HEK293 (cell line): ENCODE results near the gene H3-3A.

Source experiments
- CTCF ChIA-PET: fragments of 350-600 bp; formaldehyde crosslinking; extraction: SDS; loops from one replicate; lab custom pipeline; 2021; ENCODE audit warnings: antibody characterized with exemption; lab: Yijun Ruan, JAX
- POLR2A ChIA-PET: fragments of 300-600 bp; formaldehyde crosslinking; extraction: SDS; loops from one replicate; lab custom pipeline; 2020; ENCODE audit warnings: antibody characterized with exemption, inconsistent platforms; lab: Yijun Ruan, JAX
- H3K27ac ChIP-seq: fragments of 200-500 bp; sonication (Bioruptor generic); 2 replicates; pipeline ENCODE4 v1.5.1; 2014; ENCODE audit warnings: low read depth, low read length, control low read depth, inconsistent platforms; ENCODE audit errors: extremely low read depth
- H3K36me3 ChIP-seq, 2 experiments: fragments of 200-500 bp in 1 of 2; sonication (Bioruptor generic) in 1 of 2; 1 replicate in 1 of 2; 2 replicates in 1 of 2; pipeline ENCODE4 v1.5.1; 2014 to 2017; ENCODE audit warnings: inconsistent platforms in 2 of 2, low read length in 2 of 2; ENCODE audit not compliant: control insufficient read depth in 2 of 2, insufficient read depth in 1 of 2
- H3K4me1 ChIP-seq: fragments of 200-500 bp; sonication (Bioruptor generic); 2 replicates; pipeline ENCODE4 v1.5.1; 2014; ENCODE audit warnings: mild to moderate bottlenecking, low read length, inconsistent platforms; ENCODE audit not compliant: control insufficient read depth, insufficient read depth
- H3K4me3 ChIP-seq: 2 replicates; pipeline ENCODE4 v1.5.1; 2011; ENCODE audit warnings: low read depth, mild to moderate bottlenecking, control low read depth, low read length, moderate library complexity
- H3K9me3 ChIP-seq: fragments of 200-500 bp; sonication (Bioruptor generic); 2 replicates; pipeline ENCODE4 v1.5.1; 2014; ENCODE audit warnings: low read depth, low read length, inconsistent platforms; ENCODE audit not compliant: control insufficient read depth, insufficient read depth
- BCL11A ChIP-seq: fragments of 450-650 bp; formaldehyde crosslinking; IDR thresholded peaks from 2 replicates; pipeline ENCODE4 v1.5.1; 2016; ENCODE audit warnings: low read depth, missing biosample characterization, missing genetic modification characterization
- EGR2 ChIP-seq: fragments of 450-650 bp; formaldehyde crosslinking; IDR thresholded peaks from 2 replicates; pipeline ENCODE4 v1.5.1; 2016; ENCODE audit warnings: low read depth, missing biosample characterization, missing genetic modification characterization
- GLIS1 ChIP-seq: fragments of 450-650 bp; formaldehyde crosslinking; IDR thresholded peaks from 2 replicates; pipeline ENCODE4 v1.5.1; 2016; ENCODE audit warnings: missing biosample characterization, missing genetic modification characterization
- GLIS2 ChIP-seq: fragments of 450-650 bp; formaldehyde crosslinking; IDR thresholded peaks from 2 replicates; pipeline ENCODE4 v1.5.1; 2016; ENCODE audit warnings: missing biosample characterization, missing genetic modification characterization
- HOXA7 ChIP-seq: sonication (generic); formaldehyde crosslinking; IDR thresholded peaks from 2 replicates; pipeline ENCODE4 v1.8.1; 2022; ENCODE audit warnings: missing genetic modification reagents, borderline replicate concordance
- IKZF3 ChIP-seq: fragments of 450-650 bp; IDR thresholded peaks from 2 replicates; pipeline ENCODE4 v1.5.0; 2018; ENCODE audit warnings: missing biosample characterization, mild to moderate bottlenecking, missing genetic modification characterization, moderate library complexity
- KLF9 ChIP-seq: fragments of 450-650 bp; formaldehyde crosslinking; IDR thresholded peaks from 2 replicates; pipeline ENCODE4 v1.5.1; 2016; ENCODE audit warnings: missing biosample characterization, missing genetic modification characterization, low read depth
- PBX3 ChIP-seq: sonication (generic); formaldehyde crosslinking; IDR thresholded peaks from 2 replicates; pipeline ENCODE4 v1.8.1; 2022; ENCODE audit warnings: mild to moderate bottlenecking, moderate library complexity, missing genetic modification reagents
- ZFHX2 ChIP-seq: fragments of 450-650 bp; formaldehyde crosslinking; conservative IDR thresholded peaks from 2 replicates; pipeline ENCODE4 v1.5.1; 2016; ENCODE audit warnings: missing biosample characterization, missing genetic modification characterization
- ZNF239 ChIP-seq: fragments of 450-650 bp; formaldehyde crosslinking; IDR thresholded peaks from 2 replicates; pipeline ENCODE4 v1.5.1; 2016; ENCODE audit warnings: missing biosample characterization, missing genetic modification characterization
- ZNF292 ChIP-seq: fragments of 450-650 bp; formaldehyde crosslinking; IDR thresholded peaks from 2 replicates; pipeline ENCODE4 v1.5.1; 2016; ENCODE audit warnings: low read depth, missing biosample characterization, missing genetic modification characterization, borderline replicate concordance
- ZNF335 ChIP-seq: fragments of 450-650 bp; formaldehyde crosslinking; conservative IDR thresholded peaks from 2 replicates; pipeline ENCODE4 v1.5.1; 2016; ENCODE audit warnings: missing biosample characterization, missing genetic modification characterization
- ZNF37A ChIP-seq: fragments of 450-650 bp; IDR thresholded peaks from 2 replicates; pipeline ENCODE4 v1.5.1; 2018; ENCODE audit warnings: missing biosample characterization, missing genetic modification characterization
- ZNF449 ChIP-seq: fragments of 450-650 bp; formaldehyde crosslinking; IDR thresholded peaks from 2 replicates; pipeline ENCODE4 v1.5.1; 2017; ENCODE audit warnings: missing biosample characterization, mild to moderate bottlenecking, missing genetic modification characterization, moderate library complexity
- ZNF48 ChIP-seq: fragments of 450-650 bp; formaldehyde crosslinking; IDR thresholded peaks from 2 replicates; pipeline ENCODE4 v1.5.1; 2016; ENCODE audit warnings: missing biosample characterization, missing genetic modification characterization
- ZNF555 ChIP-seq: fragments of 450-650 bp; formaldehyde crosslinking; conservative IDR thresholded peaks from 2 replicates; pipeline ENCODE4 v1.5.1; 2017; ENCODE audit warnings: missing biosample characterization, mild to moderate bottlenecking, missing genetic modification characterization, inconsistent platforms
- ZNF585B ChIP-seq: fragments of 450-650 bp; formaldehyde crosslinking; IDR thresholded peaks from 2 replicates; pipeline ENCODE4 v1.5.1; 2016; ENCODE audit warnings: missing biosample characterization, missing genetic modification characterization
- ZNF677 ChIP-seq: fragments of 450-650 bp; IDR thresholded peaks from 2 replicates; pipeline ENCODE4 v1.5.0; 2018; ENCODE audit warnings: missing biosample characterization, mild to moderate bottlenecking, missing genetic modification characterization, moderate library complexity
- TF ChIP-seq, protein P1 (sequence below): fragments of 450-650 bp; formaldehyde crosslinking; IDR thresholded peaks from 2 replicates; pipeline ENCODE4 v1.5.1; 2017; ENCODE audit warnings: missing biosample characterization, missing genetic modification characterization

The H3-3A gene

DNA sequence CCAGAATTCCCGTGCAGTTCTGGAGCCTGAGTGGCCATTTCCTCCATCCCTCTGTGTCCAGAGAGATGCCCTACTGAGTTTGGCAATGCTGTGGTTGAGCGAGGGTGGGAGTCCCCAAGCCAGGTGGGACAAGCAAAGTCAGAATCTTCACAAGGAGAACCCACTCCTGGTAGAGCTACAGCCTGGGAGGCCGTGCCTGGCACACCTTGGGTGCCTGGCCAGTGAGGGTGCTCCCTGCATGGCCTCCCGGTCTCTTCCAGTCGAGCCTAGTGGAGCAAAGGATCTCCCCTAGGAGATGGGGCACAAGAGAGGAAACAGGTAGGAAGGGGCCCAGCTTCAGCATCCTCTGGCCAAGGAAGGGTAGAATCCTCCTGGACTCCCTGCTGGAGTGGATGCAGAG is 57.9 kb downstream of the H3-3A start:
- no peaks in the 10 kb centered on the region for H3K36me3 ChIP-seq
- no peak overlapping the region for H3K4me3 ChIP-seq
- no peak overlapping the region for H3K27ac ChIP-seq
- peaks cover 5% of the 10 kb centered on the region for H3K4me1 ChIP-seq
- POLR2A ChIA-PET: interaction anchor here (0.6 to 1.6 kb wide), 7 partner anchors 9 to 1614 kb away, joined by 3 to 14 read pairs (median 4); partner anchors contain the start of genes H3-3A, LIN9 and SDE2
- CTCF ChIA-PET: interaction anchor here (0.7 to 5.1 kb wide), 18 partner anchors 9 to 645 kb away, joined by 3 to 86 read pairs (median 4); partner anchors contain the start of gene H3-3A
- no peaks in the 10 kb centered on the region for H3K9me3 ChIP-seq
- TF ChIP-seq ZNF292 (tag by site-specific recombination) (no peak), BCL11A (no peak), IKZF3 (tag by site-specific recombination) (0 out of 2 replicates have a peak, but pooled peaks have one; percentile 32), ZNF48 (tag by site-specific recombination) (no peak)

DNA sequence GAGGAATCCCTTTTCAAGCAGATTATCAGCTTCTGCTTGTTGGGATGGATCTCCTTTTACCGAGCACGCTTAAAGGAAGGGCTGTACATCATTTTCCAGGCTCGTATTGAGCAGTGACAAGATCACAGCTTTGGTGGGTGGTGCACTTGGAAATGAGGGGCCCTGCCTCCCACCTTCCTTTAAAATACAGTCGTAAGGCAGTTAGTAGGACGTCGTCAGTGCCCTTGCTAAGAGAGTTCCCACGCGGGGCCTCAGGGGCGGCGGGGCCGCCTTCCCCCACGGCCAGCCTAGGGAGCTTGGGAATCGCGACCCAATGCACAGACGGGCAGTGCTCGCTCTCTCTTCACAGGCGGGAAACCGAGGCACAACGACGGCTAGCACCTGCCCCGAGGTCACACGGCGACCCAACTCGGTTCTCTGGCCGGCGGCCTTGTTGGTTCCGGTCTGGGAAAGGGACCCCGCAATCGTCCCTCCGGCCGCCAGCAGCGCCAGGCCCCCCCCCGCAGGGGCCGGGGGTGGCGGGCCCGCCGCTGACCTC is 58.6 kb downstream of the H3-3A start:
- CTCF ChIA-PET: interaction anchor here (0.5 to 5.1 kb wide), 26 partner anchors 10 to 646 kb away, joined by 3 to 86 read pairs (median 4); partner anchors contain the start of gene H3-3A
- Histone ChIP-seq H3K4me1 (peaks cover 5% of the 10 kb centered on the region), H3K9me3 (no peaks in the 10 kb centered on the region)

More for the DNA sequence above, 58.6 kb downstream of the H3-3A start:
- POLR2A ChIA-PET: interaction anchor here (0.6 to 1.6 kb wide), 7 partner anchors 10 to 1613 kb away, joined by 3 to 14 read pairs (median 4); partner anchors contain the start of genes H3-3A, LIN9 and SDE2
- TF ChIP-seq ZNF555 (no peak), ZNF37A (0 out of 2 replicates have a peak, but pooled peaks have one; percentile 13), ZNF449 (tag by site-specific recombination) (peak; percentile 25; the same call in 1 of the 2 replicates), EGR2 (tag by site-specific recombination) (peak; percentile 27; the same call in 1 of the 2 replicates), KLF9 (tag by site-specific recombination) (no peak), ZNF677 (0 out of 2 replicates have a peak, but pooled peaks have one; percentile 17), ZNF239 (tag by site-specific recombination) (0 out of 2 replicates have a peak, but pooled peaks have one; percentile 5), PBX3 (CRISPR knock-in tag) (no peak), ZFHX2 (tag by site-specific recombination) (peak; percentile 62), ZNF335 (tag by site-specific recombination) (peak; percentile 76), GLIS2 (tag by site-specific recombination) (peak; percentile 86), ZNF585B (tag by site-specific recombination) (0 out of 2 replicates have a peak, but pooled peaks have one; percentile 2), GLIS1 (tag by site-specific recombination) (0 out of 2 replicates have a peak, but pooled peaks have one; percentile 42), HOXA7 (CRISPR knock-in tag) (0 out of 2 replicates have a peak, but pooled peaks have one; percentile 27)
- TF ChIP-seq, protein P1, sequence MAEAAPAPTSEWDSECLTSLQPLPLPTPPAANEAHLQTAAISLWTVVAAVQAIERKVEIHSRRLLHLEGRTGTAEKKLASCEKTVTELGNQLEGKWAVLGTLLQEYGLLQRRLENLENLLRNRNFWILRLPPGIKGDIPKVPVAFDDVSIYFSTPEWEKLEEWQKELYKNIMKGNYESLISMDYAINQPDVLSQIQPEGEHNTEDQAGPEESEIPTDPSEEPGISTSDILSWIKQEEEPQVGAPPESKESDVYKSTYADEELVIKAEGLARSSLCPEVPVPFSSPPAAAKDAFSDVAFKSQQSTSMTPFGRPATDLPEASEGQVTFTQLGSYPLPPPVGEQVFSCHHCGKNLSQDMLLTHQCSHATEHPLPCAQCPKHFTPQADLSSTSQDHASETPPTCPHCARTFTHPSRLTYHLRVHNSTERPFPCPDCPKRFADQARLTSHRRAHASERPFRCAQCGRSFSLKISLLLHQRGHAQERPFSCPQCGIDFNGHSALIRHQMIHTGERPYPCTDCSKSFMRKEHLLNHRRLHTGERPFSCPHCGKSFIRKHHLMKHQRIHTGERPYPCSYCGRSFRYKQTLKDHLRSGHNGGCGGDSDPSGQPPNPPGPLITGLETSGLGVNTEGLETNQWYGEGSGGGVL (tag by site-specific recombination): peak; percentile 37
- peak overlapping the region; percentile 37 for H3K4me3 ChIP-seq
- no peaks in the 10 kb centered on the region for H3K36me3 ChIP-seq
- peak overlapping the region; percentile 97 for H3K27ac ChIP-seq
